Ascending aorta (tissue), 2 donors: ENCODE data around the gene DNAH2. TPM values are rescaled to one million over a fixed set of nuclear protein-coding genes. Genes with fewer than 3 reads are reported as not detected.

Experiments used
- DNase-seq, 2 donors: peaks; one replicate each; pipeline ENCODE4 v3.0.0-alpha.2; 2019; ENCODE audit warnings: low spot score in 2 of 2
- H3K27ac ChIP-seq, 2 donors: fragments of 200-600 bp; sonication (generic); one replicate each; pipeline ENCODE4 v1.5.1; 2016 to 2017; ENCODE audit warnings: mild to moderate bottlenecking in 1 of 2
- H3K27me3 ChIP-seq: fragments of 200-600 bp; sonication (generic); one replicate; pipeline ENCODE4 v1.5.1; 2017
- H3K36me3 ChIP-seq, 2 donors: fragments of 200-600 bp; sonication (generic); one replicate each; pipeline ENCODE4 v1.5.1; 2016
- H3K4me1 ChIP-seq, 2 donors: fragments of 200-600 bp; sonication (generic); one replicate each; pipeline ENCODE4 v1.5.1; 2016 to 2017; ENCODE audit warnings: mild to moderate bottlenecking in 1 of 2
- H3K4me3 ChIP-seq, 2 donors: fragments of 200-600 bp; sonication (generic); one replicate each; pipeline ENCODE4 v1.5.1; 2016 to 2017; ENCODE audit warnings: mild to moderate bottlenecking in 1 of 2
- H3K9me3 ChIP-seq, 2 donors: fragments of 200-600 bp; sonication (generic); one replicate each; pipeline ENCODE4 v1.5.1; 2016
- CTCF ChIP-seq, 3 experiments: fragments of 200-600 bp in 2 of 3; fragments of 450-650 bp in 1 of 3; sonication (generic) in 2 of 3; IDR thresholded peaks; one replicate each; pipeline ENCODE4 v1.5.1; 2016 to 2019; ENCODE audit warnings: antibody characterized with exemption in 3 of 3, mild to moderate bottlenecking in 1 of 3, moderate library complexity in 1 of 3
- intact Hi-C: fragments of 100-400 bp; cut with DNase I; formaldehyde crosslinking; loops from one replicate; pipeline ENCODE4 v1.15.1; 2023
- total RNA-seq: library from RNA; depleted of rRNA; stranded (reverse); fragments of >200 nt; gene quantifications from one replicate; pipeline ENCODE4 v1.1.0, GENCODE V29; 2016

DNAH2 gene
- total RNA-seq, 1 donor from 2014 or later: 0.43 TPM

- Histone ChIP-seq H3K36me3 (no peaks in the 10 kb centered on the region), H3K27me3 (no peaks in the 10 kb centered on the region), H3K27ac (no peak overlapping the region), H3K4me3 (no peak overlapping the region), H3K9me3 (no peaks in the 10 kb centered on the region), H3K4me1 (no peaks in the 10 kb centered on the region)
- TF ChIP-seq CTCF (IDR thresholded peaks at IDR 0.05): no peak
- DNase-seq: peak in 1 of 2 donors; percentile 19
- intact Hi-C loops: no loop called here
Observed at GRCh38 chr17:7747635-7748071, 30.1 kb downstream of the DNAH2 start.

GRCh38 chr17:7748076-7748775 is 30.7 kb downstream of the DNAH2 start:
- Histone ChIP-seq H3K4me1 (no peaks in the 10 kb centered on the region), H3K27me3 (no peaks in the 10 kb centered on the region), H3K4me3 (no peak overlapping the region), H3K27ac (no peak overlapping the region), H3K9me3 (no peaks in the 10 kb centered on the region), H3K36me3 (no peaks in the 10 kb centered on the region)
- no peak for TF ChIP-seq CTCF (IDR thresholded peaks at IDR 0.05)
- intact Hi-C loops: no loop called here
- DNase-seq: peak in 1 of 2 donors; percentile 16

GRCh38 chr17:7750321-7750821 is 32.8 kb downstream of the DNAH2 start:
- TF ChIP-seq CTCF (IDR thresholded peaks at IDR 0.05): no peak
- no peaks in the 10 kb centered on the region for H3K9me3 ChIP-seq
- H3K27me3 ChIP-seq: no peaks in the 10 kb centered on the region
- no peak overlapping the region for H3K27ac ChIP-seq
- H3K4me3 ChIP-seq: no peak overlapping the region
- no peaks in the 10 kb centered on the region for H3K4me1 ChIP-seq
- DNase-seq: no peak
- no peaks in the 10 kb centered on the region for H3K36me3 ChIP-seq
- intact Hi-C loops: no loop called here

GRCh38 chr17:7754656-7755055 is 37.1 kb downstream of the DNAH2 start:
- intact Hi-C loops: no loop called here
- Histone ChIP-seq H3K27ac (no peak overlapping the region), H3K27me3 (no peaks in the 10 kb centered on the region), H3K36me3 (no peaks in the 10 kb centered on the region), H3K4me1 (no peaks in the 10 kb centered on the region), H3K9me3 (no peaks in the 10 kb centered on the region), H3K4me3 (no peak overlapping the region)
- TF ChIP-seq CTCF (IDR thresholded peaks at IDR 0.05): no peak
- DNase-seq: no peak

GRCh38 chr17:7755095-7755890 is 37.7 kb downstream of the DNAH2 start:
- no peak for DNase-seq
- Histone ChIP-seq H3K36me3 (no peaks in the 10 kb centered on the region), H3K9me3 (no peaks in the 10 kb centered on the region), H3K4me3 (no peak overlapping the region), H3K27ac (no peak overlapping the region), H3K27me3 (no peaks in the 10 kb centered on the region), H3K4me1 (no peaks in the 10 kb centered on the region)
- intact Hi-C loops: no loop called here
- TF ChIP-seq CTCF (IDR thresholded peaks at IDR 0.05): no peak
